SK-N-SH treated with all-trans-retinoic acid at 6 μM for 48 hours (cell line): ENCODE measurements around the gene CD19.

Experiments used
- GLIS3 ChIP-seq: fragments of 250-450 bp; sonication (Bioruptor Pico); IDR thresholded peaks from 2 replicates; pipeline ENCODE4 v1.5.0; 2020; ENCODE audit warnings: mild to moderate bottlenecking, moderate library complexity
- RARB ChIP-seq: fragments of 250-450 bp; sonication (Bioruptor Pico); IDR thresholded peaks from 2 replicates; pipeline ENCODE4 v1.8.0; 2021; ENCODE audit warnings: mild to moderate bottlenecking, moderate library complexity
- TOX ChIP-seq: fragments of 250-450 bp; sonication (Bioruptor Pico); IDR thresholded peaks from 2 replicates; pipeline ENCODE4 v1.8.0; 2021; ENCODE audit warnings: mild to moderate bottlenecking, moderate library complexity, borderline replicate concordance
- ZC3H10 ChIP-seq: fragments of 250-450 bp; sonication (Bioruptor Pico); IDR thresholded peaks from 2 replicates; pipeline ENCODE4 v1.5.1; 2021; ENCODE audit warnings: mild to moderate bottlenecking, moderate library complexity
- ZFP30 ChIP-seq: fragments of 450-650 bp; formaldehyde crosslinking; IDR thresholded peaks from 2 replicates; pipeline ENCODE4 v1.5.0; 2022; ENCODE audit warnings: mild to moderate bottlenecking, moderate library complexity
- ZNF70 ChIP-seq: fragments of 450-650 bp; formaldehyde crosslinking; IDR thresholded peaks from 2 replicates; pipeline ENCODE4 v1.5.0; 2020; ENCODE audit warnings: mild to moderate bottlenecking, moderate library complexity

DNA sequence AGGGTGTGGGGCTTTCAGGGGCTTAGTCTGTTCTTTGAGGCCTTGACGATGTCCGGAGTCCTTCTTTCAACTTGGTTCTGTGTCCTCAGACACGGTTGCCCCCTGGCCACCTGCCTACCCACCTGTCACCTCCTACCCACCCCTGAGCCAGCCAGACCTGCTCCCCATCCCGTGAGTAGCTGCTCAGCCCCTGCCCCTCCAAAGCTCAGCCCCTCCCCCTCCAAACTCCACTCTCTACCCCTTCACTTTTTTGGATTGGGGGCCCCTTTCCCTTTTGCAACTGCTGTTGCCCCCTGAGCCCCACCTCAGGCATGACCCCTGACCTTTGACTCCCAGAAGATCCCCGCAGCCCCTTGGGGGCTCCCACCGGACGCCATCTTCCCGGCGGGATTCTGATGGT is 54.3 kb downstream of the CD19 start:
- TF ChIP-seq TOX (CRISPR knock-in tag) (no peak), GLIS3 (CRISPR knock-in tag) (no peak), ZC3H10 (CRISPR knock-in tag) (no peak), RARB (CRISPR knock-in tag) (no peak), ZNF70 (no peak), ZFP30 (CRISPR knock-in tag) (no peak)
